Measurements from ENCODE around the gene SYPL2.
"Not testable (repeated sequence)": the region's sequence is repeated elsewhere in the genome, so short reads cannot be mapped to it uniquely, and the experiment has no call there.

The SYPL2 gene
- total RNA-seq = 0.04 to 0.15 reads per million in 2 donors

- DNase-seq = no peak
Measured at GRCh38 chr1:109466452-109467300, at the start of gene SYPL2. SYPL2 (plus strand) TSS chr1:109466546; CDS start chr1:109466844, 298 bp downstream.

- no peak for DNase-seq
Measured at GRCh38 chr1:109423498-109423897, 42.8 kb upstream of the SYPL2 start.

- DNase-seq = no peak
Measured at GRCh38 chr1:109425391-109426280, 40.7 kb upstream of the SYPL2 start.

GRCh38 chr1:109426281-109427170 is 39.8 kb upstream of the SYPL2 start, which contains the start of gene PSMA5:
PSMA5 (minus strand) TSS chr1:109426448; CDS start chr1:109426330, 118 bp downstream.
- peak; percentile 76 for DNase-seq

GRCh38 chr1:109427171-109427467 is 39.2 kb upstream of the SYPL2 start:
- DNase-seq = no peak

GRCh38 chr1:109432336-109432735 is 34.0 kb upstream of the SYPL2 start:
- DNase-seq = no peak

GRCh38 chr1:109433322-109433721 is 33.0 kb upstream of the SYPL2 start:
- DNase-seq = no peak

- no peak for DNase-seq
Measured at GRCh38 chr1:109434484-109434883, 31.9 kb upstream of the SYPL2 start.

- DNase-seq = no peak
Measured at GRCh38 chr1:109438798-109439297, 27.5 kb upstream of the SYPL2 start.

GRCh38 chr1:109441069-109441468 is 25.3 kb upstream of the SYPL2 start:
- DNase-seq = no peak

GRCh38 chr1:109443476-109443875 is 22.9 kb upstream of the SYPL2 start:
- no peak for DNase-seq

GRCh38 chr1:109444346-109444745 is 22.0 kb upstream of the SYPL2 start:
- DNase-seq = no peak

GRCh38 chr1:109445949-109446695 is 20.2 kb upstream of the SYPL2 start:
- not testable (repeated sequence) for DNase-seq

- DNase-seq = no peak
Measured at GRCh38 chr1:109447524-109447923, 18.8 kb upstream of the SYPL2 start.

- DNase-seq = no peak
Measured at GRCh38 chr1:109454497-109455133, 11.7 kb upstream of the SYPL2 start.

- DNase-seq = no peak
Measured at GRCh38 chr1:109457819-109458218, 8.5 kb upstream of the SYPL2 start.

- no peak for DNase-seq
Measured at GRCh38 chr1:109466125-109466451, 258 bp upstream of the SYPL2 start.

GRCh38 chr1:109467301-109467777 is 993 bp downstream of the SYPL2 start:
- no peak for DNase-seq

GRCh38 chr1:109468061-109468460 is 1.7 kb downstream of the SYPL2 start:
- no peak for DNase-seq

GRCh38 chr1:109468903-109469302 is 2.6 kb downstream of the SYPL2 start:
- no peak for DNase-seq

- DNase-seq = no peak
Measured at GRCh38 chr1:109470245-109470644, 3.9 kb downstream of the SYPL2 start.

Data from activated gamma-delta T cell (primary cell).